SK-MEL-5 (cell line): Measurements from ENCODE around the gene NTMT1. TPM values are rescaled to one million over a fixed set of nuclear protein-coding genes. Genes with fewer than 3 reads are reported as not detected.

Source experiments
- DNase-seq: peaks from one replicate; pipeline ENCODE4 v3.0.0-alpha.2; 2016; ENCODE audit warnings: low read depth, low spot score
- in situ Hi-C: cut with HindIII; loops from 2 replicates; pipeline ENCODE4 v1.10.0; 2016; ENCODE audit warnings: low sequenced_read_pairs, high pct_unique_total_duplicates, low pct_unique_long_range_greater_than_20kb
- total RNA-seq: library from RNA; depleted of rRNA; stranded (reverse); fragments of >200 nt; shearing (Covaris generic); gene quantifications from 2 replicates; pipeline ENCODE4 v1.2.3, GENCODE V29; 2014; rRNA removed

Gene NTMT1
- total RNA-seq, 1 experiment from 2014 or later: 35.7 TPM

- DNase-seq: peak; percentile 16
These were observed 51.0 kb downstream of the NTMT1 start for GRCh38 chr9:129676975-129677374.

GRCh38 chr9:129677456-129677855, 51.5 kb downstream of the NTMT1 start:
- DNase-seq: no peak
- in situ Hi-C loops: no loop called here

More at GRCh38 chr9:129676975-129677374, 51.0 kb downstream of the NTMT1 start:
- in situ Hi-C loops: no loop called here

GRCh38 chr9:129678844-129679243, 52.9 kb downstream of the NTMT1 start:
- DNase-seq: no peak
- in situ Hi-C loops: no loop called here

GRCh38 chr9:129679537-129679936, 53.6 kb downstream of the NTMT1 start:
- in situ Hi-C loops: no loop called here
- no peak for DNase-seq

- DNase-seq: no peak
- in situ Hi-C loops: no loop called here
These were observed 56.0 kb downstream of the NTMT1 start for GRCh38 chr9:129681924-129682323.

- in situ Hi-C loops: no loop called here
- DNase-seq: no peak
These were observed 56.4 kb downstream of the NTMT1 start for GRCh38 chr9:129682381-129682780.

- DNase-seq: no peak
- in situ Hi-C loops: no loop called here
These were observed 59.4 kb downstream of the NTMT1 start for GRCh38 chr9:129685220-129685932.

Other genes with a start within 250 kb of the NTMT1 start
- not detected in 2 replicates for gene C9orf50, start 5.1 kb upstream of the NTMT1 start, total RNA-seq
- 14.2 and 17.3 TPM in 2 replicates for gene ASB6, start 16.0 kb downstream of the NTMT1 start, total RNA-seq
- gene PRRX2, start 39.5 kb downstream of the NTMT1 start, total RNA-seq: 0.29 and 0.40 TPM in 2 replicates
- 4.8 and 5.1 TPM in 2 replicates for gene PTGES, start 126.9 kb downstream of the NTMT1 start, total RNA-seq
- gene TOR1B, start 177.0 kb downstream of the NTMT1 start, total RNA-seq: 26.5 and 33.2 TPM in 2 replicates
- gene TOR1A, start 198.0 kb downstream of the NTMT1 start, total RNA-seq: 23.7 and 24.7 TPM in 2 replicates
- 70.8 and 77.7 TPM in 2 replicates for gene C9orf78, start 209.1 kb downstream of the NTMT1 start, total RNA-seq
- 3.7 and 4.9 TPM in 2 replicates for gene USP20, start 209.3 kb downstream of the NTMT1 start, total RNA-seq